ENCODE measurements around the gene DFFB. TPM values are rescaled to one million over a fixed set of nuclear protein-coding genes. Genes with fewer than 3 reads are reported as not detected.

The DFFB gene
- total and polyA plus RNA-seq, 2 of the 4 experiments (the other 2 are of a cell fraction), result 6.5 to 7.3 TPM

GRCh38 chr1:3858231-3858981 is 1.1 kb downstream of the DFFB start:
- in situ Hi-C loops (cut with MboI; ENCODE audit: low sequenced_read_pairs), result no loop called here
- TF ChIP-seq MAFK (IDR thresholded peaks at IDR 0.05; ENCODE audit: low read depth, low read length), result no peak
- no peak for TF ChIP-seq RCOR1 (IDR thresholded peaks at IDR 0.05; ENCODE audit: insufficient replicate concordance, low read length)
- TF ChIP-seq, protein P1, sequence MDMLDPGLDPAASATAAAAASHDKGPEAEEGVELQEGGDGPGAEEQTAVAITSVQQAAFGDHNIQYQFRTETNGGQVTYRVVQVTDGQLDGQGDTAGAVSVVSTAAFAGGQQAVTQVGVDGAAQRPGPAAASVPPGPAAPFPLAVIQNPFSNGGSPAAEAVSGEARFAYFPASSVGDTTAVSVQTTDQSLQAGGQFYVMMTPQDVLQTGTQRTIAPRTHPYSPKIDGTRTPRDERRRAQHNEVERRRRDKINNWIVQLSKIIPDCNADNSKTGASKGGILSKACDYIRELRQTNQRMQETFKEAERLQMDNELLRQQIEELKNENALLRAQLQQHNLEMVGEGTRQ (IDR thresholded peaks at IDR 0.05; ENCODE audit: low read depth, low read length), result no peak
- TF ChIP-seq, protein P2, sequence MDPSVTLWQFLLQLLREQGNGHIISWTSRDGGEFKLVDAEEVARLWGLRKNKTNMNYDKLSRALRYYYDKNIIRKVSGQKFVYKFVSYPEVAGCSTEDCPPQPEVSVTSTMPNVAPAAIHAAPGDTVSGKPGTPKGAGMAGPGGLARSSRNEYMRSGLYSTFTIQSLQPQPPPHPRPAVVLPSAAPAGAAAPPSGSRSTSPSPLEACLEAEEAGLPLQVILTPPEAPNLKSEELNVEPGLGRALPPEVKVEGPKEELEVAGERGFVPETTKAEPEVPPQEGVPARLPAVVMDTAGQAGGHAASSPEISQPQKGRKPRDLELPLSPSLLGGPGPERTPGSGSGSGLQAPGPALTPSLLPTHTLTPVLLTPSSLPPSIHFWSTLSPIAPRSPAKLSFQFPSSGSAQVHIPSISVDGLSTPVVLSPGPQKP (IDR thresholded peaks at IDR 0.05; ENCODE audit: borderline replicate concordance, low read depth, low read length), result no peak
- no peak for TF ChIP-seq RAD21 (IDR thresholded peaks at IDR 0.05; ENCODE audit: low read length)
- TF ChIP-seq MXI1 (IDR thresholded peaks at IDR 0.05; ENCODE audit: borderline replicate concordance, low read depth, low read length), result peak; percentile 47; the same call in 1 of the 2 replicates
- TF ChIP-seq MAZ (IDR thresholded peaks at IDR 0.05; ENCODE audit: borderline replicate concordance, low read depth, low read length), result no peak
- TF ChIP-seq BHLHE40 (IDR thresholded peaks at IDR 0.05; ENCODE audit: low read depth, low read length), result peak; percentile 38; the same call in 1 of the 2 replicates
- TF ChIP-seq SMC3 (IDR thresholded peaks at IDR 0.05; ENCODE audit: low read depth, low read length), result no peak
- no peak for TF ChIP-seq CEBPB (IDR thresholded peaks at IDR 0.05; ENCODE audit: low read depth, low read length)
- 0 out of 2 replicates have a peak, but pooled peaks have one; percentile 19 for TF ChIP-seq CTCF (conservative IDR thresholded peaks at IDR 0.05; ENCODE audit: low read depth, low read length)
- no peak for TF ChIP-seq FOS (IDR thresholded peaks at IDR 0.05; ENCODE audit: low read depth, low read length)
- no peak for TF ChIP-seq NFE2L2 (IDR thresholded peaks at IDR 0.05; ENCODE audit: low read depth, low read length)

More at GRCh38 chr1:3858231-3858981, 1.1 kb downstream of the DFFB start:
- Histone ChIP-seq H2BK20ac (ENCODE audit: low read depth, low read length) (no peak overlapping the region), H4K20me1 (ENCODE audit: insufficient read depth, low read length) (peaks cover 3% of the 10 kb centered on the region; the same call in 1 of the 2 replicates), H3K4me1 (ENCODE audit: control insufficient read depth, insufficient read depth, low read length) (peaks cover 5% of the 10 kb centered on the region; the same call in 1 of the 2 replicates), H3K4me2 (ENCODE audit: low read depth, low read length) (peak overlapping the region; percentile 79), H4K5ac (ENCODE audit: low read depth, low read length) (no peak overlapping the region), H3K9me1 (ENCODE audit: insufficient read depth, low read length) (peaks cover 2% of the 10 kb centered on the region; the same call in 1 of the 2 replicates), H3K4ac (ENCODE audit: low read depth, low read length) (no peak overlapping the region), H3K18ac (ENCODE audit: low read depth, low read length) (no peak overlapping the region), H3K14ac (replicated peaks; ENCODE audit: low read depth, low read length) (no peak overlapping the region), H2AK9ac (replicated peaks; ENCODE audit: low read depth, low read length, poor library complexity) (peak overlapping the region; percentile 91), H3K23ac (ENCODE audit: low read depth, low read length) (0 out of 2 replicates have a peak overlapping the region, but pooled peaks have one; percentile 38), H3K56ac (ENCODE audit: extremely low read depth, insufficient read depth, low read length) (no peak overlapping the region), H3K9me3 (ENCODE audit: control insufficient read depth, insufficient read depth, low read length) (no peaks in the 10 kb centered on the region), H3K27me3 (ENCODE audit: control insufficient read depth, insufficient read depth, low read length) (no peaks in the 10 kb centered on the region), H4K91ac (ENCODE audit: insufficient read depth, low read depth, low read length) (no peak overlapping the region), H3K9ac (ENCODE audit: low read depth, low read length) (0 out of 2 replicates have a peak overlapping the region, but pooled peaks have one; percentile 1), H3K4me3 (ENCODE audit: insufficient read depth, low read depth, low read length) (peak overlapping the region; percentile 98), H2BK120ac (ENCODE audit: low read depth, low read length) (no peak overlapping the region), H3K27ac (ENCODE audit: insufficient read depth, low read length) (no peak overlapping the region), H2BK15ac (ENCODE audit: low read depth, low read length) (no peak overlapping the region), H3K79me1 (ENCODE audit: low read depth in 1 of 2, low read length in 2 of 2) (peaks cover 24 to 39% of the 10 kb centered on the region in 2 experiments), H2AFZ (replicated peaks; ENCODE audit: low read length, poor library complexity) (peak overlapping the region; percentile 100), H2BK5ac (ENCODE audit: low read depth, low read length, poor library complexity, severe bottlenecking) (no peak overlapping the region), H2AK5ac (ENCODE audit: low read depth, low read length) (no peak overlapping the region), H3K36me3 (ENCODE audit: control insufficient read depth, insufficient read depth, low read length) (no peaks in the 10 kb centered on the region), H4K8ac (ENCODE audit: low read depth in 2 of 2, low read length in 2 of 2) (no peak overlapping the region; a peak in 1 of 4 replicates)
- CTCF ChIA-PET, result interaction anchor here (0.8 to 1.4 kb wide), 3 partner anchors 9 to 45 kb away, joined by 3 to 4 read pairs (median 4); no protein-coding TSS in a partner anchor
- dilution Hi-C loops (cut with HindIII; ENCODE audit: low sequenced_read_pairs, unreplicated experiment), result no loop called here
- WGBS, 2 experiments (ENCODE audit: extremely low coverage in 2 of 2, insufficient read length in 1 of 2), result 28% methylated on average over 17 of the region's 34 CpGs; no CpG with 5 or more reads in 1 of the 2 experiments
- intact Hi-C loops (cut with micrococcal nuclease), result no loop called here
- ATAC-seq (ENCODE audit: low read depth) (no peak), DNase-seq (peak; percentile 36)
- POLR2A ChIA-PET (ENCODE audit: unreplicated experiment), result no interaction called here
- BruUV-seq (replicated peaks), result no TSS peak
